Neural cell (in vitro differentiated cells): Measurements from ENCODE around the gene BAAT. TPM values are rescaled to one million over a fixed set of nuclear protein-coding genes. Genes with fewer than 3 reads are reported as not detected.

Experiments used
- H2AFZ ChIP-seq: fragments of 200-600, 300-800 bp; sonication (generic), shearing (Covaris generic); 2 replicates; pipeline ENCODE4 v1.6.0; 2014; ENCODE audit warnings: low read depth, mild to moderate bottlenecking, antibody characterized with exemption, low read length, moderate library complexity
- H3F3A ChIP-seq: fragments of 200-600 bp; shearing (Covaris generic); 2 replicates; pipeline ENCODE4 v1.6.1; 2016; ENCODE audit warnings: mild to moderate bottlenecking, moderate library complexity, mixed read lengths, antibody characterized with exemption, low read length; ENCODE audit not compliant: insufficient read depth, poor library complexity, severe bottlenecking
- H3K27ac ChIP-seq: fragments of 200-600, 300-800 bp; sonication (generic), shearing (Covaris generic); 2 replicates; pipeline ENCODE4 v1.5.1; 2014; ENCODE audit warnings: mild to moderate bottlenecking, low read length, moderate library complexity
- H3K27me3 ChIP-seq: fragments of 300-800, 200-600 bp; sonication (generic), shearing (Covaris generic); 2 replicates; pipeline ENCODE4 v1.6.0; 2014; ENCODE audit warnings: mild to moderate bottlenecking, low read depth, low read length, moderate library complexity; ENCODE audit not compliant: insufficient read depth
- H3K36me3 ChIP-seq: fragments of 300-800, 200-600 bp; sonication (generic), shearing (Covaris generic); 2 replicates; pipeline ENCODE4 v1.5.1; 2014; ENCODE audit warnings: mild to moderate bottlenecking, antibody characterized with exemption, low read length, moderate library complexity; ENCODE audit not compliant: insufficient read depth
- H3K4me2 ChIP-seq: fragments of 300-800, 200-600 bp; sonication (generic), shearing (Covaris generic); 2 replicates; pipeline ENCODE4 v1.6.0; 2014; ENCODE audit warnings: mild to moderate bottlenecking, low read length
- H3K4me3 ChIP-seq: fragments of 300-800, 200-600 bp; sonication (generic), shearing (Covaris generic); 2 replicates; pipeline ENCODE4 v1.5.1; 2014; ENCODE audit warnings: mild to moderate bottlenecking, low read length, moderate library complexity
- H3K79me2 ChIP-seq: fragments of 200-600 bp; shearing (Covaris generic); replicated peaks from 2 replicates; pipeline ENCODE4 v1.6.0; 2014; ENCODE audit warnings: mild to moderate bottlenecking, low read length, moderate library complexity; ENCODE audit not compliant: insufficient read depth
- H3K9ac ChIP-seq: fragments of 300-800, 200-600 bp; sonication (generic), shearing (Covaris generic); 2 replicates; pipeline ENCODE4 v1.6.1; 2016; ENCODE audit warnings: mild to moderate bottlenecking, low read length, mixed read lengths
- H3K9me2 ChIP-seq: fragments of 200-600 bp; shearing (Covaris generic); 2 replicates; pipeline ENCODE4 v1.6.1; 2016; ENCODE audit warnings: mild to moderate bottlenecking, low read length, mixed read lengths; ENCODE audit not compliant: insufficient read depth
- H3K9me3 ChIP-seq: fragments of 200-600, 300-800 bp; sonication (generic), shearing (Covaris generic); 2 replicates; pipeline ENCODE4 v1.6.1; 2016; ENCODE audit warnings: mild to moderate bottlenecking, mixed run types, low read length, moderate library complexity, mixed read lengths
- H4K20me1 ChIP-seq: fragments of 200-600 bp; shearing (Covaris generic); 2 replicates; pipeline ENCODE4 v1.6.1; 2016; ENCODE audit warnings: mild to moderate bottlenecking, mixed run types; ENCODE audit not compliant: insufficient read depth
- CTCF ChIP-seq: fragments of 450-650 bp; IDR thresholded peaks from 2 replicates; pipeline ENCODE4 v1.5.1; 2014; ENCODE audit warnings: antibody characterized with exemption, mild to moderate bottlenecking, moderate library complexity; ENCODE audit not compliant: poor library complexity, severe bottlenecking
- EP300 ChIP-seq: fragments of 450-650 bp; conservative IDR thresholded peaks from 2 replicates; pipeline ENCODE4 v1.6.1; 2014; ENCODE audit warnings: antibody characterized with exemption, mild to moderate bottlenecking, moderate library complexity; ENCODE audit not compliant: poor library complexity, severe bottlenecking
- EZH2 ChIP-seq: fragments of 200-600, 300-800 bp; shearing (Covaris generic), sonication (generic); IDR thresholded peaks from 2 replicates; pipeline ENCODE4 v1.6.1; 2014; ENCODE audit warnings: antibody characterized with exemption, low read length, borderline replicate concordance, mild to moderate bottlenecking; ENCODE audit not compliant: insufficient read depth, poor library complexity, severe bottlenecking
- MXI1 ChIP-seq: fragments of 450-650 bp; conservative IDR thresholded peaks from 2 replicates; pipeline ENCODE4 v1.6.1; 2014; ENCODE audit warnings: antibody characterized with exemption, mild to moderate bottlenecking; ENCODE audit not compliant: poor library complexity, severe bottlenecking
- POLR2AphosphoS5 ChIP-seq: IDR thresholded peaks from 2 replicates; pipeline ENCODE4 v1.6.1; 2012
- RAD21 ChIP-seq: fragments of 450-650 bp; conservative IDR thresholded peaks from 2 replicates; pipeline ENCODE4 v1.6.1; 2014; ENCODE audit warnings: antibody characterized with exemption, mild to moderate bottlenecking, moderate library complexity
- SMC3 ChIP-seq: fragments of 450-650 bp; conservative IDR thresholded peaks from 2 replicates; pipeline ENCODE4 v1.6.1; 2014; ENCODE audit warnings: antibody characterized with exemption, mild to moderate bottlenecking, moderate library complexity; ENCODE audit not compliant: poor library complexity
- TAF1 ChIP-seq: IDR thresholded peaks from 2 replicates; pipeline ENCODE4 v1.6.1; 2012; ENCODE audit warnings: low read depth
- polyA plus RNA-seq: library from polyadenylated mRNA; depleted of rRNA; stranded (reverse); fragments of >200 nt; gene quantifications from 2 replicates; pipeline ENCODE4 v1.2.3, GENCODE V29; 2014
- TF ChIP-seq, protein P1 (sequence below): IDR thresholded peaks from 2 replicates; pipeline ENCODE4 v1.6.1; 2012; ENCODE audit warnings: borderline replicate concordance

The BAAT gene
- polyA plus RNA-seq, 1 donor from 2014 or later: 0.61 TPM

- Histone ChIP-seq H4K20me1 (no peaks in the 10 kb centered on the region), H3K9ac (no peak overlapping the region), H3K9me2 (no peaks in the 10 kb centered on the region), H3F3A (no peaks in the 10 kb centered on the region), H3K79me2 (no peaks in the 10 kb centered on the region), H3K36me3 (no peaks in the 10 kb centered on the region), H3K4me3 (no peak overlapping the region), H3K27ac (no peak overlapping the region), H3K4me2 (no peak overlapping the region), H2AFZ (no peak overlapping the region), H3K9me3 (no peaks in the 10 kb centered on the region), H3K27me3 (no peaks in the 10 kb centered on the region)
- no peak for TF ChIP-seq CTCF
- TF ChIP-seq, protein P1, sequence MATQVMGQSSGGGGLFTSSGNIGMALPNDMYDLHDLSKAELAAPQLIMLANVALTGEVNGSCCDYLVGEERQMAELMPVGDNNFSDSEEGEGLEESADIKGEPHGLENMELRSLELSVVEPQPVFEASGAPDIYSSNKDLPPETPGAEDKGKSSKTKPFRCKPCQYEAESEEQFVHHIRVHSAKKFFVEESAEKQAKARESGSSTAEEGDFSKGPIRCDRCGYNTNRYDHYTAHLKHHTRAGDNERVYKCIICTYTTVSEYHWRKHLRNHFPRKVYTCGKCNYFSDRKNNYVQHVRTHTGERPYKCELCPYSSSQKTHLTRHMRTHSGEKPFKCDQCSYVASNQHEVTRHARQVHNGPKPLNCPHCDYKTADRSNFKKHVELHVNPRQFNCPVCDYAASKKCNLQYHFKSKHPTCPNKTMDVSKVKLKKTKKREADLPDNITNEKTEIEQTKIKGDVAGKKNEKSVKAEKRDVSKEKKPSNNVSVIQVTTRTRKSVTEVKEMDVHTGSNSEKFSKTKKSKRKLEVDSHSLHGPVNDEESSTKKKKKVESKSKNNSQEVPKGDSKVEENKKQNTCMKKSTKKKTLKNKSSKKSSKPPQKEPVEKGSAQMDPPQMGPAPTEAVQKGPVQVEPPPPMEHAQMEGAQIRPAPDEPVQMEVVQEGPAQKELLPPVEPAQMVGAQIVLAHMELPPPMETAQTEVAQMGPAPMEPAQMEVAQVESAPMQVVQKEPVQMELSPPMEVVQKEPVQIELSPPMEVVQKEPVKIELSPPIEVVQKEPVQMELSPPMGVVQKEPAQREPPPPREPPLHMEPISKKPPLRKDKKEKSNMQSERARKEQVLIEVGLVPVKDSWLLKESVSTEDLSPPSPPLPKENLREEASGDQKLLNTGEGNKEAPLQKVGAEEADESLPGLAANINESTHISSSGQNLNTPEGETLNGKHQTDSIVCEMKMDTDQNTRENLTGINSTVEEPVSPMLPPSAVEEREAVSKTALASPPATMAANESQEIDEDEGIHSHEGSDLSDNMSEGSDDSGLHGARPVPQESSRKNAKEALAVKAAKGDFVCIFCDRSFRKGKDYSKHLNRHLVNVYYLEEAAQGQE: no peak
- no peak for TF ChIP-seq RAD21
- no peak for TF ChIP-seq SMC3
- TF ChIP-seq MXI1: no peak
- TF ChIP-seq POLR2AphosphoS5: no peak
- no peak for TF ChIP-seq EZH2
- TF ChIP-seq EP300: no peak
- TF ChIP-seq TAF1: no peak
These were observed 3.7 kb downstream of the BAAT start for GRCh38 chr9:101381118-101381517.

- Histone ChIP-seq H4K20me1 (no peaks in the 10 kb centered on the region), H3K36me3 (no peaks in the 10 kb centered on the region), H3K9ac (no peak overlapping the region), H3K27ac (no peak overlapping the region), H3K9me3 (no peaks in the 10 kb centered on the region), H3K27me3 (no peaks in the 10 kb centered on the region), H2AFZ (no peak overlapping the region), H3F3A (no peaks in the 10 kb centered on the region), H3K79me2 (no peaks in the 10 kb centered on the region), H3K4me2 (no peak overlapping the region), H3K9me2 (no peaks in the 10 kb centered on the region), H3K4me3 (no peak overlapping the region)
- TF ChIP-seq EZH2: no peak
These were observed 4.5 kb downstream of the BAAT start for GRCh38 chr9:101380295-101380694.
